ENCODE measurements around the gene UEVLD. TPM values are rescaled to one million over a fixed set of nuclear protein-coding genes. Genes with fewer than 3 reads are reported as not detected.
"Not testable (repeated sequence)": the region's sequence is repeated elsewhere in the genome, so short reads cannot be mapped to it uniquely, and the experiment has no call there.

UEVLD gene
- total RNA-seq, 1 donor from 2014 or later, result 15.6 TPM

GRCh38 chr11:18594999-18595749, 6.6 kb upstream of the UEVLD start:
- no peak for DNase-seq (ENCODE audit: low spot score in 2 of 2, unreplicated experiment in 2 of 2)
- no peak overlapping the region for H3K4me3 Mint-ChIP-seq
- H3K36me3 Mint-ChIP-seq, result peaks cover 15% of the 10 kb centered on the region
- H3K4me1 Mint-ChIP-seq, result peaks cover 10% of the 10 kb centered on the region
- H3K9me3 Mint-ChIP-seq, result no peaks in the 10 kb centered on the region
- no peaks in the 10 kb centered on the region for H3K27me3 Mint-ChIP-seq (ENCODE audit: low read depth)
- no peak for TF ChIP-seq CTCF (IDR thresholded peaks at IDR 0.05; ENCODE audit: unreplicated experiment)
- no peak overlapping the region for H3K27ac Mint-ChIP-seq

GRCh38 chr11:18594088-18594487, 5.6 kb upstream of the UEVLD start:
- not testable (repeated sequence) for H3K27ac Mint-ChIP-seq; H3K27me3 Mint-ChIP-seq (ENCODE audit: low read depth); DNase-seq (ENCODE audit: low spot score in 2 of 2, unreplicated experiment in 2 of 2); H3K4me1 Mint-ChIP-seq; H3K9me3 Mint-ChIP-seq; H3K4me3 Mint-ChIP-seq
- peaks cover 15% of the 10 kb centered on the region for H3K36me3 Mint-ChIP-seq

GRCh38 chr11:18590571-18590970, 2.0 kb upstream of the UEVLD start:
- Mint-ChIP-seq H3K27me3 (ENCODE audit: low read depth) (no peaks in the 10 kb centered on the region), H3K36me3 (peaks cover 1% of the 10 kb centered on the region), H3K4me3 (no peak overlapping the region), H3K4me1 (peaks cover 10% of the 10 kb centered on the region), H3K27ac (peak overlapping the region; percentile 1), H3K9me3 (no peaks in the 10 kb centered on the region)
- no peak for TF ChIP-seq CTCF (IDR thresholded peaks at IDR 0.05; ENCODE audit: unreplicated experiment)
- no peak for DNase-seq (ENCODE audit: low spot score in 2 of 2, unreplicated experiment in 2 of 2)

- H3K4me3 Mint-ChIP-seq, result no peak overlapping the region
- H3K27me3 Mint-ChIP-seq (ENCODE audit: low read depth), result no peaks in the 10 kb centered on the region
- no peaks in the 10 kb centered on the region for H3K9me3 Mint-ChIP-seq
- no peak overlapping the region for H3K27ac Mint-ChIP-seq
- no peak for TF ChIP-seq CTCF (IDR thresholded peaks at IDR 0.05; ENCODE audit: unreplicated experiment)
- H3K4me1 Mint-ChIP-seq, result no peaks in the 10 kb centered on the region
- H3K36me3 Mint-ChIP-seq, result peaks cover 7% of the 10 kb centered on the region
- no peak for DNase-seq (ENCODE audit: low spot score in 2 of 2, unreplicated experiment in 2 of 2)
Observed at GRCh38 chr11:18581825-18582224, 6.7 kb downstream of the UEVLD start.

- Mint-ChIP-seq H3K4me3 (no peak overlapping the region), H3K36me3 (peaks cover 10% of the 10 kb centered on the region), H3K27me3 (ENCODE audit: low read depth) (no peaks in the 10 kb centered on the region), H3K9me3 (no peaks in the 10 kb centered on the region), H3K27ac (no peak overlapping the region), H3K4me1 (no peaks in the 10 kb centered on the region)
- DNase-seq (ENCODE audit: low spot score in 2 of 2, unreplicated experiment in 2 of 2), result no peak
- TF ChIP-seq CTCF (IDR thresholded peaks at IDR 0.05; ENCODE audit: unreplicated experiment), result no peak
Observed at GRCh38 chr11:18580113-18580766, 8.3 kb downstream of the UEVLD start.

- Mint-ChIP-seq H3K27me3 (ENCODE audit: low read depth) (no peaks in the 10 kb centered on the region), H3K27ac (no peak overlapping the region), H3K36me3 (peaks cover 10% of the 10 kb centered on the region), H3K4me3 (no peak overlapping the region), H3K9me3 (no peaks in the 10 kb centered on the region), H3K4me1 (no peaks in the 10 kb centered on the region)
- no peak for DNase-seq (ENCODE audit: low spot score in 2 of 2, unreplicated experiment in 2 of 2)
- TF ChIP-seq CTCF (IDR thresholded peaks at IDR 0.05; ENCODE audit: unreplicated experiment), result no peak
Observed at GRCh38 chr11:18578975-18579598, 9.4 kb downstream of the UEVLD start.

Data from mesothelial cell of epicardium (in vitro differentiated cells).